GM19468 (cell line): ENCODE measurements around the gene QSOX1.

Source experiments
- ATAC-seq: cut with Tn5 transposase; IDR thresholded peaks from one replicate; pipeline ENCODE4 v1.9.1; 2021; ENCODE audit warnings: mild to moderate bottlenecking, moderate library complexity, moderate number of reproducible peaks; ENCODE audit not compliant: unreplicated experiment; ENCODE audit errors: extremely low read depth

The QSOX1 gene

DNA sequence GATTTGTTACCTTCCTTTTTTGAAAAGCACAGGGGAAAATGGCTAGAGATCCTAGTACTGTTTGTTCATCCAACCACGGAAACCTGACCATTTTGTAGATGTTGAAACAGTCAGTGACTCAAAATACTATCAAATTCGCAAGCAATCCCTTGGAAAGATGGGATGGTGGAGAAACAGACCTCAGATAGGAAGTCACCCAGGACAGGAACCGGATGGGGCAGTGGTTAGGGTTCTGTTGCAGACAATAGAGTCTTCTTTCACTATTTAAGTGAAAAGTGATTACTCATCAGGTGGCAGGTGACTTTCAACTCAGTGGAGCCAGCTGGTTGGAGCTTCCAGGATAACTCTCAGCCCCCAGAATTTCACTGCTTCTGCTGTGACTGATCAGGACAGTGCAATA is 92.4 kb downstream of the QSOX1 start:
- no peak for ATAC-seq

- ATAC-seq = no peak
Measured at GRCh38 chr1:180247580-180247979, 92.9 kb downstream of the QSOX1 start.

GRCh38 chr1:180248176-180248575 is 93.5 kb downstream of the QSOX1 start:
- no peak for ATAC-seq

DNA sequence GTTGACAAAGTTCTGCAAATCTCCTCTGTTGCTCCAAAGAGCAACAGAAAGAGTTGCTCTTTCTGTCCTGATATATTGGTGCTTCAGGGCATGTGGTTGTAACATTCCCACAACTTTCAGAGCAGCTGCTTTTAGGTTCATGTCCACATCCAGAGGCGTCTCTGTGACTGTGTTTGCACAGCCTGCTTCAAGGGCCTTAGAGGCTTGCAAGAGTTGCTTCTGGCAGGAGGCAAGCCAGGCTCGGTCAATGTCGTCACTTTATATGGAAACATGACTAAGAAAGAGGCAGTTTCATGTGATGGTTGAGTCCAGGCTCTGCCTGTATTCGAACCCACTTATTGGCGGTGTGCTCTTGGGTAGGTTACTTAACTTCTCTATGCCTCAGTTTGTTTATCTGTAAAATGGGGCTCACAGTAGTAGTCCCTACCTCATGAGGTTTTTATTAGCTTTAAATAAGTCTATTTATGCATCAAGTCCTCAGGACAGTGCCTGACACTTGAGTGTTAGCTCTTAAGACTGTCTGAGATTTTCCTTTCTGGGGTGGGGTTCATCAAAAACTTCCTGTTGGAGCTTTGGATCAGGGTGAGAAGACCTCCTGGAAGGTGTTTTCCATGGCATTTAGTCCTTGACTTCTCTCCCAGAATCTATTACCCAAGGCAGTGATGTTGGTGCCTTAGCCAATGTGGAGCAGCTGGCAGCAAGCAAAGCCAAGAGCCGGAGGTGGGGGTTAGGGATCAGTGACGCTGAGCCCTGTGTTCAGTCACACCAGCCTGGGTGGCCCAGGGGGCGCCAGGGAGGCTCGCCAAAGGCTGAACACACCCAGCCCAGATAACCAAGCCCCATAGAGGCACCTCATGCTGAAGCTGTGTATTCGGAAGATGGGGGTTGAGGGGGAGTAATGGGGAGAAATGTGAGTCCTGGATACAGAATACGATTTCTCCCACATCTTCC is 94.3 kb downstream of the QSOX1 start:
- ATAC-seq = no peak

DNA sequence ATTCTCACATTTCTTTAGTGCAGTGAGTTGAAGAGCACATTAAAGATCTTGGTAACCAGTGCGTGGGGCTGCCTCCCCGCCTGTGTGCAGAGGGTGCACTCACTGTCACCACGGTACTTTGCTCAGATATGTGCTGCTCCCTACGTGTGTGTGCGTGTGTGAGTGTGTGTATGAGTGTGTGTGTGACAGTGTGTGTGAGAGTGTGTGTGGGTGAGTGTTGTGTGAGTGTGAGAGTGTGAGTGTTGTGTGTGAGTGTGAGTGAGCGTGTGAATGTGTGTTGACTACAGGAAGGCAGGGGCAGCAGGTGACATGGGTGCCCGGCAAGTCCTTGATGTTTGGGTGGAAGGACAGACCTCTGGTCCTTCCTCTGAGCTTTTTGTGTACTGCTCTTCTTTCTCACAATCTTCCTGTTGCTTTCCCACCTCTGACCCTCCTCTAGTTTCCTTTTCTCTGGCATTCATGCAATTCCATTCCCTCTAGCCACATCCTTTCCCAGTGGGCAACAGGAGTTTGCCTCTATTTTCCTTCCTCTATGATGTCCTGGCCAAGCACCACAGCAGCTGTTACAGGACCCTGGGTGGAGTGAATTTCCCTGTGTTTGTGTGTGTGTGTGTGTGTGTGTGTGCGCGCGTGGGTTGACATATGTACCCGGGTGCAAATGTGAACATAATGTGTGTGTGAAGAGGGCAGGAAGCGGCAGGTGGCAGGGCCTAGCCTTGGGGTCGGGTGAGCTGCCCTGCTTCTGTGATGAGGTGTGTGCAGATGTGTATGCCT is 95.2 kb downstream of the QSOX1 start:
- ATAC-seq = no peak

DNA sequence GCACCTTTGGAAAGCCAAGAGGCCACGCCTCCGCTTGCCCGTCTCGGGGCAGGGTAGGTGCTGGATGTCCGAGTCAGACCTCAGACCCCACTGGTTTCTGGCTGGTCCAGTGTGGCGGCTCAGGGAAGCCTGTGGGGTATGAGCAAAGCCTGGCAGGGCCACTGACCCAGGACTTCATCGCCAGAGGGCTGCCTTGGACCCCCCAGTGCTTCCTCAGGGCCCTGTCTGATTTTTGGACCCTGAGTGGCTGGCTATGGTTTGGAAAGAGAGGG is 95.8 kb downstream of the QSOX1 start:
- no peak for ATAC-seq

- no peak for ATAC-seq
Measured at GRCh38 chr1:180250883-180251509, 96.3 kb downstream of the QSOX1 start.

DNA sequence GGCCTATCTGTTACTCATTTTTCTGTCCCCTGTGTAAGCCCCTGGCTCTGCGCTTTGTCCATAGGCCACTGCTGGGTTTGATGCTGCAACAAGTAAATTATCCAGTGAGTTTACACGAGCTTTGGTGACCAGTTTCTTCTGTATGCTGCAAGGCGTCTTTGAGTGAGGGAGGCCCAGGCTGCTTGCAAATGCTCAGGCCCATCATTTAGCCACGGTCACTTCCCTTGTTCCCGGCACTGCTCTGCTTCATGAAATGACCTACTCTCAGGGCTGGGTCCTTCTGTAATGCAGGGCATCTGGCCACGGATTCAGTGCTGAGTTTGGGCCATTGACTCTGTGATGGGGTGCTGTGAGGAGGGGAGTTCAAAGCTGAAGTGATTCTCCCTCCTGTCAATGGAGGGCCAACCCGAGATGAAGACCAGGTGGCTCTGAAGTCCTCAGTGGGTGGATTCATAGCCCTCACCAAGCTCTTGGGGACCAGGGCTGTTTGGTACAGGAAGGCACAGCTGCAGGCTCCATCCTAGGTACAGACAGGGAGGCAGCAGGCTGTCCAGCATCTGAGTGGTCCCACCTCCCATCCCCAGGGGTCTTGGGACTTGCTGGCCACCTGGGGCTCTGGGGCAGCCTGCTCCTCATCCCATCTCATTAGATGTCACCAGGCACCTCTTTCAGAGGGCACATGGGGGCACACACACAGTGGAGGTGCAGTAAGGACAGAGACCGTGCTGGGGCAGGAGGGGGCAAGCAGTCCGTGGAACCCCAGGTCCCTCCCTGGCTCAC is 97.0 kb downstream of the QSOX1 start:
- ATAC-seq = no peak

DNA sequence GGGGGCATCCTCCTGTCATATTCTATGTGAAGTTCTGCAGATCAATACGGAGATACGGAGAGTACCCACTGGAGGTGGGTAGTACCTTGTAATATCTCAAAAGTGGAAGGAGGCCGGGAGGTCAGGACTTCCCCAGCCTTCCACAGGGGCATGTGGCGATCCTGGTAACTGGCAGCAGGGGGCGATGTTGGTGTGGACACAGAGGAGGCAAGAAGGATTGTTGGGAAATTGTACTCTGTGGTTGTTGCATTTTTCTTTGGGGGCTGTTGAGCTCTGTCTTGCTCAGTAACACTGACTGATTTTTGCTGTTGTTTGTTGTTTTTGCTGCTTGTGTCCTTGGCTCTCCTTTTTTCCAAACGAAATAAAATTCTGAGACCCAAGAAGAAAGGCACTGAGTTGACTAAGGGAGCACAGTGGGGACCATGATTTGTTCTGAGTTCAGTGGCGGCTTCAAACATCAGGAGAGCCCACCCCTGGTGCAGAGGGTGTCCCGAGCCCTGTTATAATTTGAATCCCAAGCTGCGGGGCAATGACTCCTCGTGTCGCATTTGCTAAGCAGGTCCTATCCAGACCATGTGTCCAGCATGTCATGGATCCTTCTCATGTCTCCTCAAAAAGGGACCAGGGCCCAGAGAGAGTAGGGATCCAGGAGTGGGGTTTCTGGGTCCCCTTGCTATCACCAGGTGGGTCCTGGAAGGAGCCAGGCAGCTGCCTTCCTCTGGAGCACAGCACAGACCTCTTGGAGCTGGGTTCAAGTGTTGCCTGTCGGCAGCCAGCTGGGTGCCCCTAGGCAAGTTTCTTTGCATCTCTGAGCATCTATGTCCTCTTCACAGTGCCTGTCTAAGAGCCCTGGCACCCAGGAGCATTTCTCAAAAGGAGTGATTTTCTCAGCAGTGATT is 98.2 kb downstream of the QSOX1 start:
- no peak for ATAC-seq
